ENCODE data around the gene GSTM1. TPM values are rescaled to one million over a fixed set of nuclear protein-coding genes. Genes with fewer than 3 reads are reported as not detected.

The GSTM1 gene
- polyA plus RNA-seq, 3 donors = 35.4 to 94.6 TPM; not detected in 1

Other genes starting within 250 kb of the GSTM1 start
- gene SYPL2, start 221.3 kb upstream of the GSTM1 start, polyA plus RNA-seq = 1 to 10 TPM; 1.2 to 2.5 (median 2.1) TPM
- 1 to 10 TPM; 2.6 to 4.0 (median 3.2) TPM for gene ATXN7L2, start 203.9 kb upstream of the GSTM1 start, polyA plus RNA-seq
- 1 to 10 TPM; 4.8 to 9.1 (median 5.0) TPM for gene CYB561D1, start 193.7 kb upstream of the GSTM1 start, polyA plus RNA-seq
- gene AMIGO1, start 178.1 kb upstream of the GSTM1 start, polyA plus RNA-seq = 1 to 10 TPM; 2.1 to 3.8 (median 2.5) TPM
- gene GPR61, start 147.9 kb upstream of the GSTM1 start, polyA plus RNA-seq = not detected
- gene GNAI3, start 139.2 kb upstream of the GSTM1 start, polyA plus RNA-seq = 1 to 10 TPM; 2.5 to 4.8 (median 4.1) TPM
- gene GNAT2, start 68.2 kb upstream of the GSTM1 start, polyA plus RNA-seq = under 1 TPM in 1 of 3 donors, not detected in 2; 0.07 TPM
- gene AMPD2, start 68.0 kb upstream of the GSTM1 start, polyA plus RNA-seq = 10 to 100 TPM; 18.3 to 26.0 (median 19.5) TPM
- 10 to 100 TPM; 14.5 to 33.8 (median 32.8) TPM for gene GSTM4, start 31.7 kb upstream of the GSTM1 start, polyA plus RNA-seq
- gene GSTM2, start 19.8 kb upstream of the GSTM1 start, polyA plus RNA-seq = 10 to 100 TPM; 21.4 to 93.2 (median 74.8) TPM
- 10 to 100 TPM in 1 of 3 donors, 1 to 10 TPM in 1, under 1 TPM in 1; 0.84 to 62.9 (median 5.8) TPM for gene GSTM5, start 24.4 kb downstream of the GSTM1 start, polyA plus RNA-seq
- gene GSTM3, start 53.2 kb downstream of the GSTM1 start, polyA plus RNA-seq = 100 to 1,000 TPM in 1 of 3 donors, 10 to 100 TPM in 2; 38.6 to 215 (median 51.8) TPM
- 1 to 10 TPM in 1 of 3 donors, under 1 TPM in 2; 0.16 to 2.5 (median 0.90) TPM for gene EPS8L3, start 76.1 kb downstream of the GSTM1 start, polyA plus RNA-seq
- gene CSF1, start 223.0 kb downstream of the GSTM1 start, polyA plus RNA-seq = 10 to 100 TPM; 10.6 to 82.1 (median 18.6) TPM